ENCODE results near the gene VDAC1. TPM values are rescaled to one million over a fixed set of nuclear protein-coding genes. Genes with fewer than 3 reads are reported as not detected.
A peak's percentile ranks its signal among the peaks of the same experiment; 100 is the strongest.

The VDAC1 gene
- total and polyA plus RNA-seq, 2 donors (not counting 3 experiments of a cell fraction or from before 2014, with no cell fraction given) = 116 to 247 TPM

DNA sequence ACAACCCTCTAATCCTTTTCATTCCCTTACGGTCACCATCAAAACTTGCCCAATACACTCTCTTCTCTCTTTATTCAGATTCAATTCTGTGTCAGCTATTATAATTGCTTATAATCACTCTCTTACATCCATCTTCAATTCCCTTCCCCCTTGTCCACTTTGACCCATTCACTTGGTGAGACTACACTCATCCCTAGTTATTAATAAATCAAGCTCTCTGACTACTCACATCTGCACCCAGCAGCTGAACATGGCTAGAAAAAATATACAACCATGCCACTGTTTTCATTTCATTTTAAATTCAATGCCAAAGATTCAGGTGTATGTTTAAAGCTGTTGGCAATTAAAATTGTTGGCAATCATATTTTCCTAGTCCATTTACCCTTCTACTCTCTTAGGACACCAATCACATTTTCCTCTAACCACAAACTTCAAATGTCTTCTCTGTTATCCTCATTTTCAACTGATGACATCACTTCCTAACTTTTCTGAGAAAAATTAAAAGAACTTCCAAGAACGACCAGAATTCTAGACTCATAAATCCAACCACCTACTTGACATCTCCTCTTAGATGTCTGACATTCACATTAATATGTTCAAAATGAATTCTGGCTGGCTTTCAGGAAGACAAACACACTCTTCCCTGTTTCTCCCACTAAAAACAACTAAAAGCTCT lies 41.8 kb downstream of the VDAC1 start:
- Histone ChIP-seq H3K4me3 (replicated peaks in 1 of 3; ENCODE audit: insufficient read depth in 1 of 3, low read depth in 1 of 3, low read length in 3 of 3) (no peak overlapping the region), H3K4me2 (ENCODE audit: insufficient read depth, low read length) (peak overlapping the region; percentile 35), H3K9me1 (replicated peaks; ENCODE audit: control insufficient read depth, extremely low read depth, insufficient read depth, low read length) (no peaks in the 10 kb centered on the region), H3K27ac (ENCODE audit: insufficient read depth, low read depth, low read length) (peak overlapping the region; percentile 17), H3K9me3 (replicated peaks; ENCODE audit: control insufficient read depth, insufficient read depth, low read length) (no peaks in the 10 kb centered on the region), H2AFZ (ENCODE audit: low read depth, low read length) (no peak overlapping the region), H3K4me1 (ENCODE audit: control insufficient read depth, extremely low read depth, insufficient read depth, low read length) (peaks cover 10% of the 10 kb centered on the region), H3K27me3 (ENCODE audit: control insufficient read depth in 2 of 2, insufficient read depth in 2 of 2, low read length in 2 of 2) (no peaks in the 10 kb centered on the region), H3K36me3 (ENCODE audit: control insufficient read depth in 2 of 2, extremely low read depth in 1 of 2, insufficient read depth in 2 of 2, low read length in 2 of 2) (no peaks in the 10 kb centered on the region), H3K79me2 (ENCODE audit: control insufficient read depth, insufficient read depth, low read length) (peaks cover 49% of the 10 kb centered on the region), H4K20me1 (replicated peaks; ENCODE audit: control insufficient read depth, extremely low read depth, insufficient read depth, low read length) (no peaks in the 10 kb centered on the region), H3K9ac (replicated peaks; ENCODE audit: extremely low read depth, insufficient read depth, low read length) (no peak overlapping the region)
- BruUV-seq (replicated peaks) = no TSS peak
- DNase-seq (ENCODE audit: low read depth, low spot score) = peak; percentile 27
- ChIA-PET CTCF (no interaction called here), POLR2A (interaction anchor here (0.5 kb wide), 1 partner anchor 11 kb away, joined by 3 read pairs; no protein-coding TSS in a partner anchor)
- dilution Hi-C loops (cut with MboI; ENCODE audit: extremely low pct_ligation_motif_present, low sequenced_read_pairs) = no loop called here
- TF ChIP-seq GATA2 (IDR thresholded peaks at IDR 0.05; ENCODE audit: insufficient read depth, insufficient read length, low read depth, low read length) = no peak
- peak; percentile 23 for TF ChIP-seq JUN (IDR thresholded peaks at IDR 0.05; ENCODE audit: borderline replicate concordance, insufficient read depth, insufficient read length, low read depth)
- FAIRE-seq = no peak
- intact Hi-C loops (cut with micrococcal nuclease) = no loop called here

DNA sequence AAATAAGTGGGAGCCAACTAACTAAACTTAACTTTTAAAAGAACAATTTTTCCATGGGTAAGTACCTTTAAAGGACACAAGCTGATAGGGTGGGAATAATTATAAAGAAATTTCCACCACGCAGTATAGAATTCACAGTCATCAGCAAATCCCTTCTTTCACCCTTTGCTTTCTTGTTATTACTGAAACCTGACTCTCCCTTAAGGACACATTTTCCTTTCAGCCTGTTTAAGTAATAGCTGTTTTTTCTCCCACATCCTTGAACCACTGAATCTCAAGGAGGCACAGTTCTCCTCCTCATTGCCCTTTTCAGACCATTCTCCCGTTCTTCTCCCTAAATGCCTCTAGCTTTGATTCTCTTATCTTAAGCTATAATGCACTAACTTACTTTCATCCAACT lies 42.6 kb downstream of the VDAC1 start:
- H4K20me1 ChIP-seq (replicated peaks; ENCODE audit: control insufficient read depth, extremely low read depth, insufficient read depth, low read length) = no peaks in the 10 kb centered on the region
- no peaks in the 10 kb centered on the region for H3K9me3 ChIP-seq (replicated peaks; ENCODE audit: control insufficient read depth, insufficient read depth, low read length)
- no peak overlapping the region for H3K4me2 ChIP-seq (ENCODE audit: insufficient read depth, low read length)
- no peak for DNase-seq (ENCODE audit: low read depth, low spot score)
- peaks cover 5% of the 10 kb centered on the region for H3K4me1 ChIP-seq (ENCODE audit: control insufficient read depth, extremely low read depth, insufficient read depth, low read length)
- H3K79me2 ChIP-seq (ENCODE audit: control insufficient read depth, insufficient read depth, low read length) = peaks cover 41% of the 10 kb centered on the region
- H3K4me3 ChIP-seq (replicated peaks in 1 of 3; ENCODE audit: insufficient read depth in 1 of 3, low read depth in 1 of 3, low read length in 3 of 3) = no peak overlapping the region
- H3K27me3 ChIP-seq (ENCODE audit: control insufficient read depth in 2 of 2, insufficient read depth in 2 of 2, low read length in 2 of 2) = no peaks in the 10 kb centered on the region
- H3K36me3 ChIP-seq (ENCODE audit: control insufficient read depth in 2 of 2, extremely low read depth in 1 of 2, insufficient read depth in 2 of 2, low read length in 2 of 2) = no peaks in the 10 kb centered on the region
- FAIRE-seq = no peak
- CTCF ChIA-PET = no interaction called here
- POLR2A ChIA-PET = no interaction called here
- no peak overlapping the region for H3K9ac ChIP-seq (replicated peaks; ENCODE audit: extremely low read depth, insufficient read depth, low read length)
- no peaks in the 10 kb centered on the region for H3K9me1 ChIP-seq (replicated peaks; ENCODE audit: control insufficient read depth, extremely low read depth, insufficient read depth, low read length)
- dilution Hi-C loops (cut with MboI; ENCODE audit: extremely low pct_ligation_motif_present, low sequenced_read_pairs) = no loop called here
- H3K27ac ChIP-seq (ENCODE audit: insufficient read depth, low read depth, low read length) = no peak overlapping the region
- H2AFZ ChIP-seq (ENCODE audit: low read depth, low read length) = no peak overlapping the region
- TF ChIP-seq MYC (IDR thresholded peaks at IDR 0.05; ENCODE audit: low read depth, low read length) = no peak
- TF ChIP-seq, protein P1, sequence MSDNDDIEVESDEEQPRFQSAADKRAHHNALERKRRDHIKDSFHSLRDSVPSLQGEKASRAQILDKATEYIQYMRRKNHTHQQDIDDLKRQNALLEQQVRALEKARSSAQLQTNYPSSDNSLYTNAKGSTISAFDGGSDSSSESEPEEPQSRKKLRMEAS (IDR thresholded peaks at IDR 0.05; ENCODE audit: insufficient read depth, insufficient read length) = no peak
- intact Hi-C loops (cut with micrococcal nuclease) = no loop called here
- BruUV-seq (replicated peaks) = no TSS peak

All from endothelial cell of umbilical vein (primary cell).